ENCODE data around the gene CNTNAP2. TPM values are rescaled to one million over a fixed set of nuclear protein-coding genes. Genes with fewer than 3 reads are reported as not detected.

Gene CNTNAP2
- total RNA-seq, 1 experiment from 2014 or later: 64.5 TPM

DNA sequence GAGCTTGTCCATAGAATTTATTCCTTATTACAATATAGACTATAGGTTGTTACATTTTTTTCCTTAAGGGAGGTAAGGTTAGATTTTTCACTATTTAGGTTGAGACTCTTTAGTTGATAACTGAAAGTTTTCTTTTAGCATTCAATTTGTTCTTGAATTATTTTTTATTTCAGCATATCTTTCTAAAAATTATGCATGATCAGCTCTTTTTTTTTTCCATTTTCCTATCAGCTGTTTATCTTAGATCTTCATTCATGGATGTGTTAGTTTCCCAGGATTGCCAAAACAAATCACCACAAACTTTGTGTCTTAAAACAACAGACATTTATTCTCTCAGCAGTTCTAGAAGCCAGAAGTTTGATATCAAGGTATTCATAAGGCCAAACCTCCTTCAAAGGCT is 1558.1 kb downstream of the CNTNAP2 start:
- Histone ChIP-seq H2BK12ac (ENCODE audit: insufficient read length, low read depth, low read length) (no peak overlapping the region), H3K14ac (ENCODE audit: insufficient read depth, low read length) (no peak overlapping the region), H4K20me1 (ENCODE audit: control insufficient read depth, insufficient read depth, insufficient read length) (no peaks in the 10 kb centered on the region), H3K4me1 (ENCODE audit: insufficient read depth, low read length) (no peaks in the 10 kb centered on the region), H3T11ph (ENCODE audit: low read length) (no peak overlapping the region), H3K27me3 (ENCODE audit: insufficient read depth, low read length) (no peaks in the 10 kb centered on the region), H3K56ac (ENCODE audit: insufficient read length, low read depth, low read length) (no peak overlapping the region), H2BK15ac (ENCODE audit: low read depth, low read length) (no peak overlapping the region), H2BK20ac (ENCODE audit: low read depth, low read length, poor library complexity, severe bottlenecking) (no peak overlapping the region), H3K9ac (ENCODE audit: extremely low read depth, insufficient read length, low read length) (no peak overlapping the region), H2AK5ac (ENCODE audit: insufficient read length, low read length) (no peak overlapping the region), H4K91ac (ENCODE audit: insufficient read length, low read depth, low read length) (no peak overlapping the region), H4K5ac (ENCODE audit: insufficient read length, low read depth, low read length) (no peak overlapping the region), H3K27ac (ENCODE audit: insufficient read length, low read depth, low read length) (no peak overlapping the region), H3K79me2 (ENCODE audit: insufficient read depth, low read length) (no peaks in the 10 kb centered on the region), H2BK5ac (ENCODE audit: insufficient read length, low read length) (no peak overlapping the region), H4K8ac (replicated peaks; ENCODE audit: insufficient read length, low read depth, low read length) (no peak overlapping the region), H3K23ac (ENCODE audit: insufficient read length, low read depth, low read length) (no peak overlapping the region), H2BK120ac (ENCODE audit: low read depth, low read length, poor library complexity, severe bottlenecking) (no peak overlapping the region), H3K23me2 (ENCODE audit: insufficient read length, low read depth, low read length, poor library complexity, severe bottlenecking) (no peaks in the 10 kb centered on the region), H3K4me2 (ENCODE audit: insufficient read depth, insufficient read length, low read length) (no peak overlapping the region), H2AFZ (ENCODE audit: low read length) (no peak overlapping the region), H3K18ac (ENCODE audit: insufficient read length, low read depth, low read length) (no peak overlapping the region), H3K79me1 (ENCODE audit: insufficient read depth, low read depth, low read length, poor library complexity, severe bottlenecking) (no peaks in the 10 kb centered on the region), H3K4ac (ENCODE audit: low read depth, low read length) (no peak overlapping the region), H3K9me3 (ENCODE audit: control insufficient read depth, low read depth, low read length) (no peaks in the 10 kb centered on the region)
- TF ChIP-seq, protein P1, sequence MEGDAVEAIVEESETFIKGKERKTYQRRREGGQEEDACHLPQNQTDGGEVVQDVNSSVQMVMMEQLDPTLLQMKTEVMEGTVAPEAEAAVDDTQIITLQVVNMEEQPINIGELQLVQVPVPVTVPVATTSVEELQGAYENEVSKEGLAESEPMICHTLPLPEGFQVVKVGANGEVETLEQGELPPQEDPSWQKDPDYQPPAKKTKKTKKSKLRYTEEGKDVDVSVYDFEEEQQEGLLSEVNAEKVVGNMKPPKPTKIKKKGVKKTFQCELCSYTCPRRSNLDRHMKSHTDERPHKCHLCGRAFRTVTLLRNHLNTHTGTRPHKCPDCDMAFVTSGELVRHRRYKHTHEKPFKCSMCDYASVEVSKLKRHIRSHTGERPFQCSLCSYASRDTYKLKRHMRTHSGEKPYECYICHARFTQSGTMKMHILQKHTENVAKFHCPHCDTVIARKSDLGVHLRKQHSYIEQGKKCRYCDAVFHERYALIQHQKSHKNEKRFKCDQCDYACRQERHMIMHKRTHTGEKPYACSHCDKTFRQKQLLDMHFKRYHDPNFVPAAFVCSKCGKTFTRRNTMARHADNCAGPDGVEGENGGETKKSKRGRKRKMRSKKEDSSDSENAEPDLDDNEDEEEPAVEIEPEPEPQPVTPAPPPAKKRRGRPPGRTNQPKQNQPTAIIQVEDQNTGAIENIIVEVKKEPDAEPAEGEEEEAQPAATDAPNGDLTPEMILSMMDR (conservative IDR thresholded peaks at IDR 0.05): no peak
- Mint-ChIP-seq H3K4me1 (no peaks in the 10 kb centered on the region), H3K27ac (no peak overlapping the region), H3K27me3 (ENCODE audit: low read depth) (no peaks in the 10 kb centered on the region), H3K9me3 (no peaks in the 10 kb centered on the region), H3K4me3 (no peak overlapping the region), H3K36me3 (ENCODE audit: insufficient read depth in 1 of 3, low read depth in 3 of 3) (no peaks in the 10 kb centered on the region)
- no peak for DNase-seq
